Stomach (tissue), 9 donors: ENCODE data around the gene FGF22. TPM values are rescaled to one million over a fixed set of nuclear protein-coding genes. Genes with fewer than 3 reads are reported as not detected.

Experiments
- DNase-seq, 2 donors: peaks; one replicate each; pipeline versions ENCODE4 v3.0.0 to v3.0.0-alpha.2; 2013 to 2019
- H3K27ac ChIP-seq, 5 donors: fragments of 200-600 bp in 4 of 5; sonication (generic) in 4 of 5; one replicate each; pipeline ENCODE4 v1.5.1; 2013 to 2019; ENCODE audit warnings: mild to moderate bottlenecking in 1 of 5, moderate library complexity in 1 of 5
- H3K27me3 ChIP-seq, 3 donors: fragments of 200-600 bp; sonication (generic); one replicate each; pipeline ENCODE4 v1.5.1; 2017 to 2019; ENCODE audit warnings: mixed run types in 1 of 3
- H3K36me3 ChIP-seq, 4 donors: fragments of 200-600 bp; sonication (generic); 1 replicate in 3 of 4; 2 replicates in 1 of 4; pipeline ENCODE4 v1.5.1; 2016 to 2019
- H3K4me1 ChIP-seq, 4 donors: fragments of 200-600 bp; sonication (generic); one replicate each; pipeline ENCODE4 v1.5.1; 2016 to 2019
- H3K4me3 ChIP-seq, 4 donors: fragments of 200-600 bp; sonication (generic) in 3 of 4; one replicate each; pipeline ENCODE4 v1.5.1; 2016 to 2019; ENCODE audit warnings: mild to moderate bottlenecking in 1 of 4
- H3K9me3 ChIP-seq, 4 donors: fragments of 200-600 bp; sonication (generic); one replicate each; pipeline ENCODE4 v1.5.1; 2016 to 2019
- EP300 ChIP-seq: sonication (generic); formaldehyde crosslinking; IDR thresholded peaks from one replicate; pipeline ENCODE4 v1.6.1; 2017; ENCODE audit warnings: antibody characterized with exemption
- POLR2A ChIP-seq, 4 donors: fragments of 450-650 bp; IDR thresholded peaks; one replicate each; pipeline ENCODE4 v1.6.1; 2016; ENCODE audit warnings: antibody characterized with exemption in 4 of 4, control low read depth in 2 of 4, mild to moderate bottlenecking in 1 of 4, moderate library complexity in 1 of 4
- POLR2AphosphoS5 ChIP-seq, 3 donors: sonication (generic); formaldehyde crosslinking; IDR thresholded peaks; one replicate each; pipeline ENCODE4 v1.6.1; 2016; ENCODE audit warnings: antibody characterized with exemption in 3 of 3
- WGBS, 5 donors: extraction: QIAGEN DNeasy Blood & Tissue Kit in 3 of 5; methylation state at CpG; one replicate each; pipeline versions ENCODE4 v1.1.5 to v1.1.7; 2013 to 2018; 5-methylcytosine and 5-hydroxymethylcytosine counted together
- intact Hi-C: fragments of 100-400 bp; cut with DNase I; formaldehyde crosslinking; loops from one replicate; pipeline ENCODE4 v1.15.1; 2023; ENCODE audit warnings: low total_unique reads
- polyA plus RNA-seq, 3 donors: library from polyadenylated mRNA; stranded (reverse); fragments of 200-250 nt; gene quantifications; one replicate each; pipeline ENCODE4 v1.2.3, GENCODE V29; 2013
- total RNA-seq, 5 donors: library from RNA; depleted of rRNA; stranded (reverse); fragments of >200 nt; gene quantifications; one replicate each; pipeline versions ENCODE4 v1.1.0 to v1.2.3, GENCODE V29; 2014 to 2016
- TF ChIP-seq, protein P1 (sequence below), 7 experiments: fragments of 450-650 bp in 4 of 7; fragments of 200-600 bp in 3 of 7; sonication (generic) in 3 of 7; IDR thresholded peaks; one replicate each; pipeline ENCODE4 v1.5.1; 2016 to 2019; ENCODE audit warnings: antibody characterized with exemption in 7 of 7, control low read depth in 2 of 7, mild to moderate bottlenecking in 1 of 7
- donor health status: healthy with polysubstance abuse.
- donor health status: Bipolar disorder and iron deficiency.
- donor health status: healthy.

FGF22 gene
- total and polyA plus RNA-seq, 8 donors: 0.37 to 0.76 (median 0.46) TPM; not detected in 4

DNA sequence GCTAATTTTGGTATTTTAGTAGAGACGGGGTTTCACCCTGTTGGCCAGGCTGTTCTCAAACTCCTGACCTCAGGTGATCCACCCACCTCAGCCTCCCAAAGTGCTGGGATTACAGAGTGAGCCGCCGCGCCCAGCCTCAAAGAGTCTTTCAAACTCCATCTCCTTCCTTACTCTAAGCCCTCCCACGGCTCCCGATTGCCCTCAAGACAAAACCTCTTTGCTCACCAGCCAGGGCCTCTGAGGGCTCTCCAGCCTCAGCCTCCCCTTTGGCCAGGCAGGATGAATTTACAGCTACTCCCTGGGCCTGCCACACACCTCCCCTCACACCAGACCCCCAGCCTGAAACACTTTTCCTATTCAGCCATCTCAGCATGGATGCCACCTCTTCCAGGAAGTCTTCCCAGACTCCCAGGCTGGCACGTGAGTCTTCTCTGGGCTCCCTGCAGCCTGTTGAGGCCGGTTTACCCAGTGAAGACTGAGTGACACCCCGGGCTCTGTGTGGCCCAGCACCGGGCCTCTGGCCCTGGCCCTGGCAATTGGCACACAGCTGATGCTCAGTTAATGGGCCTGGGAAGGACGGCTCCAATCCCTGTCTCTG is 48.0 kb downstream of the FGF22 start:
- TF ChIP-seq EP300 (no peak), POLR2A (IDR thresholded peaks at IDR 0.05) (no peak), POLR2AphosphoS5 (IDR thresholded peaks at IDR 0.05) (no peak)
- TF ChIP-seq, protein P1, sequence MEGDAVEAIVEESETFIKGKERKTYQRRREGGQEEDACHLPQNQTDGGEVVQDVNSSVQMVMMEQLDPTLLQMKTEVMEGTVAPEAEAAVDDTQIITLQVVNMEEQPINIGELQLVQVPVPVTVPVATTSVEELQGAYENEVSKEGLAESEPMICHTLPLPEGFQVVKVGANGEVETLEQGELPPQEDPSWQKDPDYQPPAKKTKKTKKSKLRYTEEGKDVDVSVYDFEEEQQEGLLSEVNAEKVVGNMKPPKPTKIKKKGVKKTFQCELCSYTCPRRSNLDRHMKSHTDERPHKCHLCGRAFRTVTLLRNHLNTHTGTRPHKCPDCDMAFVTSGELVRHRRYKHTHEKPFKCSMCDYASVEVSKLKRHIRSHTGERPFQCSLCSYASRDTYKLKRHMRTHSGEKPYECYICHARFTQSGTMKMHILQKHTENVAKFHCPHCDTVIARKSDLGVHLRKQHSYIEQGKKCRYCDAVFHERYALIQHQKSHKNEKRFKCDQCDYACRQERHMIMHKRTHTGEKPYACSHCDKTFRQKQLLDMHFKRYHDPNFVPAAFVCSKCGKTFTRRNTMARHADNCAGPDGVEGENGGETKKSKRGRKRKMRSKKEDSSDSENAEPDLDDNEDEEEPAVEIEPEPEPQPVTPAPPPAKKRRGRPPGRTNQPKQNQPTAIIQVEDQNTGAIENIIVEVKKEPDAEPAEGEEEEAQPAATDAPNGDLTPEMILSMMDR (IDR thresholded peaks at IDR 0.05): no peak
- no peaks in the 10 kb centered on the region for H3K36me3 ChIP-seq
- no peak overlapping the region for H3K4me3 ChIP-seq
- intact Hi-C loops: no loop called here
- H3K27me3 ChIP-seq: no peaks in the 10 kb centered on the region
- DNase-seq: no peak
- no peaks in the 10 kb centered on the region for H3K9me3 ChIP-seq
- H3K4me1 ChIP-seq: no peaks in the 10 kb centered on the region
- no peak overlapping the region for H3K27ac ChIP-seq
- 81 to 92% (median 85%) methylated on average over 9 to 11 of the region's 11 CpGs for WGBS, 5 donors

DNA sequence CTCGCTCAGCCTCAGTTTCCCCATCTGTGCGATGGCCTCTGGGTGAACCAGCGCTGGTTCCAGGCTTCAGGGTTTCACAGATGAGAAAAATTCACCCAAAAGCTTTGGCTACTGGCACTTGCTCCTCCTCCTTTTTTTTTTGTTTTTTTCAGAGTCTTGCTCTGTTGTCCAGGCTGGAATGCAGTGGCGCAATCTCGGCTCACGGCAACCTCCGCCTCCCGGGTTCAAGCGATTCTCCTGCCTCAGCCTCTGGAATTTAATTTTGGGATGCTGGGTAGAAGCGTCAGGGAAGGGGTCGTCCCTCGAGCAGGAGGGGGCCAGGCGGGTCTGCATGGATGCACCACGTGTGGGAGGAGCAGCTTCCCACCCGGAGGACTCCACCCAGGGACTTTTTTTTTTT is 48.5 kb downstream of the FGF22 start:
- no peaks in the 10 kb centered on the region for H3K9me3 ChIP-seq
- H3K27me3 ChIP-seq: no peaks in the 10 kb centered on the region
- TF ChIP-seq, protein P1 (IDR thresholded peaks at IDR 0.05): no peak
- TF ChIP-seq EP300: no peak
- TF ChIP-seq POLR2AphosphoS5 (IDR thresholded peaks at IDR 0.05): no peak
- TF ChIP-seq POLR2A (IDR thresholded peaks at IDR 0.05): no peak
- no peak for DNase-seq
- intact Hi-C loops: no loop called here
- WGBS, 5 donors: 55 to 79% (median 72%) methylated on average over 15 of the region's 15 CpGs
- no peak overlapping the region for H3K27ac ChIP-seq
- no peak overlapping the region for H3K4me3 ChIP-seq
- H3K36me3 ChIP-seq: no peaks in the 10 kb centered on the region
- H3K4me1 ChIP-seq: no peaks in the 10 kb centered on the region

DNA sequence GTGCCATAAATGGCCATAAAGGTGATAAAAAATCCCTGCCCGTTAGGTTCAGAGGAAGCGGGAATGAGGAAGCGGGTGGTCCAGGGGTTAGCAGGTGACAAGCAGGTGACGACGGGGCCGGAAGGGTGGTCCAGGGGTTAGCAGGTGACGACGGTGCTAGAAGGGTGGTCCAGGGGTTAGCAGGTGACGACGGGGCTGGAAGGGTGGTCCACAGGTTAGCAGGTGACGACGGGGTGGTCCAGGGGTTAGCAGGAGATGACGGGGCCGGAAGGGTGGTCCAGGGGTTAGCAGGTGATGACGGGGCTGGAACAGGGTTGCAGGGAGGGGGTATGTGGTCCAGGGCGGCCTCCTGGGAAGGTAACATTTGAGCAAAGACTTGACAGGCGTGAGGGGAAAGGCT is 49.3 kb downstream of the FGF22 start:
- Histone ChIP-seq H3K4me3 (no peak overlapping the region), H3K36me3 (no peaks in the 10 kb centered on the region), H3K4me1 (no peaks in the 10 kb centered on the region), H3K27ac (no peak overlapping the region), H3K9me3 (no peaks in the 10 kb centered on the region), H3K27me3 (no peaks in the 10 kb centered on the region)
- TF ChIP-seq POLR2A (IDR thresholded peaks at IDR 0.05) (no peak), EP300 (no peak), POLR2AphosphoS5 (IDR thresholded peaks at IDR 0.05) (no peak)
- TF ChIP-seq, protein P1 (IDR thresholded peaks at IDR 0.05): no peak
- DNase-seq: no peak
- intact Hi-C loops: no loop called here
- 72 to 90% (median 83%) methylated on average over 15 to 17 of the region's 17 CpGs for WGBS, 5 donors

DNA sequence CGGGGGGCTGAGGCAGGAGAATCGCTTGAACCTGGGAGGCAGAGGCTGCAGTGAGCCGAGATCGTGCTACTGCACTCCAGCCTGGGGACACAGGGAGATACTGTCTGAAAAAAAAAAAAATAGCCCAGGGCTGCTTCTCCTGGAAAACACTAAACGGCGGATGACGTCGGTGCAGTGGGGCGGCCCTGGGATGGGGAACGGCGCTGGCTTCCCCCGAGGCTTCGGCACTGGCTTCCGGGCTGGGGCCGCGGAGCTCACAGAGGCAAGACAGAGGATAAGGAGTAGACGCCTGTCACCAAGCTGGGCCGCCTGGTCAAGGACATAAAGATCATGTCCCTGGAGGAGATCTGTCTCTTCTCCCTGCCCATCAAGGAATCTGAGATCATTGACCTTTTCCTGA is 50.5 kb downstream of the FGF22 start:
- H3K4me1 ChIP-seq: no peaks in the 10 kb centered on the region
- H3K9me3 ChIP-seq: no peaks in the 10 kb centered on the region
- no peak for TF ChIP-seq EP300
- TF ChIP-seq, protein P1 (IDR thresholded peaks at IDR 0.05): no peak
- TF ChIP-seq POLR2A (IDR thresholded peaks at IDR 0.05): no peak
- no peak for TF ChIP-seq POLR2AphosphoS5 (IDR thresholded peaks at IDR 0.05)
- DNase-seq: no peak
- intact Hi-C loops: no loop called here
- peaks cover 0 to 8% (median 6%) of the 10 kb centered on the region in 3 donors for H3K27me3 ChIP-seq
- H3K36me3 ChIP-seq: no peaks in the 10 kb centered on the region
- 70 to 78% (median 77%) methylated on average over 17 to 18 of the region's 18 CpGs for WGBS, 5 donors
- no peak overlapping the region for H3K4me3 ChIP-seq
- no peak overlapping the region for H3K27ac ChIP-seq

Other genes with a start within 250 kb of the FGF22 start
- gene C2CD4C, start 230.7 kb upstream of the FGF22 start, total RNA-seq: 1 to 10 TPM in 1 of 5 donors, under 1 TPM in 1, not detected in 3; 0.73 to 9.3 TPM
- gene C2CD4C, start 230.7 kb upstream of the FGF22 start, polyA plus RNA-seq: under 1 TPM; 0.31 to 0.61 (median 0.55) TPM
- 100 to 1,000 TPM in 2 of 5 donors, 10 to 100 TPM in 3; 13.8 to 169 (median 34.8) TPM for gene SHC2, start 178.8 kb upstream of the FGF22 start, total RNA-seq
- gene SHC2, start 178.8 kb upstream of the FGF22 start, polyA plus RNA-seq: 10 to 100 TPM; 27.6 to 40.7 (median 38.4) TPM
- 10 to 100 TPM in 1 of 5 donors, 1 to 10 TPM in 2, under 1 TPM in 1, not detected in 1; 0.45 to 11.9 (median 2.1) TPM for gene MADCAM1, start 143.4 kb upstream of the FGF22 start, total RNA-seq
- 1 to 10 TPM; 1.5 to 2.9 (median 2.3) TPM for gene MADCAM1, start 143.4 kb upstream of the FGF22 start, polyA plus RNA-seq
- 10 to 100 TPM in 3 of 5 donors, 1 to 10 TPM in 2; 1.2 to 65.5 (median 15.2) TPM for gene TPGS1, start 132.4 kb upstream of the FGF22 start, total RNA-seq
- gene TPGS1, start 132.4 kb upstream of the FGF22 start, polyA plus RNA-seq: 10 to 100 TPM; 26.3 to 33.8 (median 26.4) TPM
- gene CDC34, start 108.1 kb upstream of the FGF22 start, total RNA-seq: 100 to 1,000 TPM in 2 of 5 donors, 10 to 100 TPM in 3; 26.1 to 503 (median 72.9) TPM
- gene CDC34, start 108.1 kb upstream of the FGF22 start, polyA plus RNA-seq: 10 to 100 TPM; 62.9 to 82.1 (median 80.5) TPM
- 1 to 10 TPM in 1 of 5 donors, under 1 TPM in 1, not detected in 3; 0.55 to 5.4 TPM for gene GZMM, start 95.8 kb upstream of the FGF22 start, total RNA-seq
- gene GZMM, start 95.8 kb upstream of the FGF22 start, polyA plus RNA-seq: 1 to 10 TPM in 1 of 3 donors, under 1 TPM in 2; 0.37 to 6.6 (median 0.93) TPM
- 1,000 to 10,000 TPM in 1 of 5 donors, 100 to 1,000 TPM in 4; 184 to 1,029 (median 269) TPM for gene BSG, start 67.3 kb upstream of the FGF22 start, total RNA-seq
- 100 to 1,000 TPM; 193 to 524 (median 393) TPM for gene BSG, start 67.3 kb upstream of the FGF22 start, polyA plus RNA-seq
- under 1 TPM in 1 of 5 donors, not detected in 4; 0.18 TPM for gene HCN2, start 50.0 kb upstream of the FGF22 start, total RNA-seq
- under 1 TPM in 2 of 3 donors, not detected in 1; 0.10 to 0.15 TPM for gene HCN2, start 50.0 kb upstream of the FGF22 start, polyA plus RNA-seq
- 100 to 1,000 TPM in 1 of 5 donors, 10 to 100 TPM in 4; 18.5 to 196 (median 57.8) TPM for gene POLRMT, start 6.3 kb upstream of the FGF22 start, total RNA-seq
- 100 to 1,000 TPM in 1 of 3 donors, 10 to 100 TPM in 2; 73.5 to 103 (median 89.4) TPM for gene POLRMT, start 6.3 kb upstream of the FGF22 start, polyA plus RNA-seq
- 100 to 1,000 TPM in 1 of 5 donors, 10 to 100 TPM in 4; 21.1 to 240 (median 65.9) TPM for gene RNF126, start 23.3 kb downstream of the FGF22 start, total RNA-seq
- 10 to 100 TPM; 29.9 to 35.1 (median 35.0) TPM for gene RNF126, start 23.3 kb downstream of the FGF22 start, polyA plus RNA-seq
- gene FSTL3, start 36.5 kb downstream of the FGF22 start, total RNA-seq: 100 to 1,000 TPM in 1 of 5 donors, 10 to 100 TPM in 4; 12.3 to 136 (median 62.9) TPM
- 10 to 100 TPM; 12.5 to 32.8 (median 20.7) TPM for gene FSTL3, start 36.5 kb downstream of the FGF22 start, polyA plus RNA-seq
- gene PRSS57, start 55.6 kb downstream of the FGF22 start, total RNA-seq: not detected
- not detected for gene PRSS57, start 55.6 kb downstream of the FGF22 start, polyA plus RNA-seq
- 10 to 100 TPM; 12.1 to 88.9 (median 17.5) TPM for gene PALM, start 69.1 kb downstream of the FGF22 start, total RNA-seq
- 10 to 100 TPM in 2 of 3 donors, 1 to 10 TPM in 1; 9.8 to 14.8 (median 12.0) TPM for gene PALM, start 69.1 kb downstream of the FGF22 start, polyA plus RNA-seq
- gene MISP, start 111.2 kb downstream of the FGF22 start, total RNA-seq: 100 to 1,000 TPM in 1 of 5 donors, 10 to 100 TPM in 3, 1 to 10 TPM in 1; 5.3 to 149 (median 27.7) TPM
- 10 to 100 TPM in 2 of 3 donors, 1 to 10 TPM in 1; 2.1 to 12.9 (median 12.5) TPM for gene MISP, start 111.2 kb downstream of the FGF22 start, polyA plus RNA-seq
- 100 to 1,000 TPM in 4 of 5 donors, 10 to 100 TPM in 1; 92.9 to 539 (median 173) TPM for gene PTBP1, start 157.6 kb downstream of the FGF22 start, total RNA-seq
- 10 to 100 TPM; 74.8 to 80.9 (median 74.8) TPM for gene PTBP1, start 157.6 kb downstream of the FGF22 start, polyA plus RNA-seq
- gene PLPPR3, start 182.1 kb downstream of the FGF22 start, total RNA-seq: under 1 TPM in 1 of 5 donors, not detected in 4; 0.55 TPM
- under 1 TPM in 1 of 3 donors, not detected in 2; 0.46 TPM for gene PLPPR3, start 182.1 kb downstream of the FGF22 start, polyA plus RNA-seq
- gene AZU1, start 188.0 kb downstream of the FGF22 start, total RNA-seq: under 1 TPM in 1 of 5 donors, not detected in 4; 0.55 TPM
- 1 to 10 TPM in 1 of 3 donors, under 1 TPM in 2; 0.53 to 1.5 (median 1.00) TPM for gene AZU1, start 188.0 kb downstream of the FGF22 start, polyA plus RNA-seq
- 1 to 10 TPM in 1 of 5 donors, not detected in 4; 2.6 TPM for gene PRTN3, start 201.1 kb downstream of the FGF22 start, total RNA-seq
- under 1 TPM in 1 of 3 donors, not detected in 2; 0.15 TPM for gene PRTN3, start 201.1 kb downstream of the FGF22 start, polyA plus RNA-seq
- 10 to 100 TPM in 1 of 5 donors, 1 to 10 TPM in 1, not detected in 3; 2.9 to 10.5 TPM for gene ELANE, start 212.4 kb downstream of the FGF22 start, total RNA-seq
- 1 to 10 TPM in 2 of 3 donors, not detected in 1; 1.1 to 3.4 TPM for gene ELANE, start 212.4 kb downstream of the FGF22 start, polyA plus RNA-seq
- 1,000 to 10,000 TPM in 1 of 5 donors, 100 to 1,000 TPM in 3, 10 to 100 TPM in 1; 36.6 to 1,275 (median 118) TPM for gene CFD, start 219.8 kb downstream of the FGF22 start, total RNA-seq
- 100 to 1,000 TPM in 2 of 3 donors, 10 to 100 TPM in 1; 48.7 to 204 (median 140) TPM for gene CFD, start 219.8 kb downstream of the FGF22 start, polyA plus RNA-seq